Hypothalamus (tissue), 51 donors: Measurements from ENCODE around the gene JAG1.
"Not testable (repeated sequence)": the region's sequence is repeated elsewhere in the genome, so short reads cannot be mapped to it uniquely, and the experiment has no call there.

Experiments
- DNase-seq, 51 donors: peaks; one replicate each; lab custom pipeline; 2025; lab: John Stamatoyannopoulos, UW

Gene JAG1

DNA sequence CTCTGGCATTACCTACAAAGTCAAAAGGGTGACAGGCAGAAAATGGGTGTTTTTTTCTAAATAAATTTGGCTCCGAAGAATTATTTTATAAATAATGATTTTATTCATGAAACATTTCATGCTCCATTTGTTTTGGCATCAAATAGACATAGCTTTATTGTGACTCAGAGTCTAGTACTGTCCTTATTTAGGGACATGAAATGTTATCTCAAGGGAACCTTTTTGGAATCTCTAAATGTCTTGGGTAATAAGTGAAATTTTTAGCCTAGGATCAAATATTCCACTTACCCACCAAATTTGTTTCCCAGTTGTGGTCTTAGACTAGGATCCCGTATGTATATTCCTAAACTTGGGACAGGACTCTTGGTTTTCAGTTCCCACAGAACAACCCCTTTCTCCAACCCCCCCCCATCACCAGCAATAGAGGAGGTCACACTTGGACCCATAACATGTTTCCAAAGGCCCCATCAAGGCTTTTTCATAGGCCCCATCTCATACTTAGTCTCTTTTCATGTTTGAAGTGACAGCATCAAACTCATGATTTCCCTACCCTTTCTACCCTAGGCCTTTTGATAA is 81.8 kb downstream of the JAG1 start:
- no peak for DNase-seq

- no peak for DNase-seq
Observed at GRCh38 chr20:10590950-10591671, 82.7 kb downstream of the JAG1 start.

GRCh38 chr20:10590446-10590845 is 83.4 kb downstream of the JAG1 start:
- DNase-seq, result not testable (repeated sequence)
